Dermis microvascular lymphatic vessel endothelial cell (primary cell): ENCODE measurements around the gene TCFL5. TPM values are rescaled to one million over a fixed set of nuclear protein-coding genes. Genes with fewer than 3 reads are reported as not detected.

Experiments
- DNase-seq, 2 donors: peaks; one replicate each; pipeline versions ENCODE4 v3.0.0 to v3.0.0-alpha.2; 2010; ENCODE audit warnings: low read depth in 2 of 2
- total RNA-seq: library from RNA; depleted of rRNA; stranded (reverse); fragments of >200 nt; gene quantifications from 2 replicates; pipeline ENCODE4 v1.2.1, GENCODE V29; 2014

Gene TCFL5
- total RNA-seq, 1 donor from 2014 or later = 9.5 TPM

DNA sequence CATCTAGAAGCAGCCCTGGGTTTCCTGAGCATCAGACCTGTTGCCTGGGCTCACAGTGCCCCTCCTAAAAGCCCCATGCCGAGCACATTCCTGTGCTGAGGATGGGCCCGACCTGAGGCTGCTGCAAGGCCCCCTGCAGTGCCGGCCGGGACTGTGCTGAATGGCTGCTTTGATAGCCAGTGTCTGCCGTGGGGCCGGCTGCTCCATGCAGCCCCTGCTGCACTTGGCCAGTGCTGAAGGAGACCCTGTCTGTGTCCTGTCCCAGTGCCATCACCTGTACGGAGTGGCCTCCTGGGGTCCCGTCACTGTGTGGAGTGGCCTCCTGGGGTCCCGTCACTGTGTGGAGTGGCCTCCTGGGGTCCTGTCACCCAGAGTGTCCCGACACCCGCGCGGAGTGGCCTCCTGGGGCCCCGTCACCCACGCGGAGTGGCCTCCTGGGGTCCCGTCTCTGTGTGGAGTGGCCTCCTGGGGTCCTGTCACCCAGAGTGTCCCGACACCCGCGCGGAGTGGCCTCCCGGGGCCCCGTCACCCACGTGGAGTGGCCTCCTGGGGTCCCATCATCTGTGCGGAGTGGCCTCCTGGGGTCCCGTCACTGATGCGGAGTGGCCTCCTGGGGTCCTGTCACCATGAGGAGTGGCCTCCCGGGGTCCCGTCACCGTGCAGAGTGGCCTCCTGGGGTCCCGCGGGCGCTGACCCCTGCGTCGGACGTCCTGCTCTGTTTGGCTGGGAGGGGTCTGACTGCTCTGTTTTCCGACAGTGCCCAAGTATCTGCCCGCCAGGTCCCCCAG is 37.7 kb downstream of the TCFL5 start:
- no peak for DNase-seq

DNA sequence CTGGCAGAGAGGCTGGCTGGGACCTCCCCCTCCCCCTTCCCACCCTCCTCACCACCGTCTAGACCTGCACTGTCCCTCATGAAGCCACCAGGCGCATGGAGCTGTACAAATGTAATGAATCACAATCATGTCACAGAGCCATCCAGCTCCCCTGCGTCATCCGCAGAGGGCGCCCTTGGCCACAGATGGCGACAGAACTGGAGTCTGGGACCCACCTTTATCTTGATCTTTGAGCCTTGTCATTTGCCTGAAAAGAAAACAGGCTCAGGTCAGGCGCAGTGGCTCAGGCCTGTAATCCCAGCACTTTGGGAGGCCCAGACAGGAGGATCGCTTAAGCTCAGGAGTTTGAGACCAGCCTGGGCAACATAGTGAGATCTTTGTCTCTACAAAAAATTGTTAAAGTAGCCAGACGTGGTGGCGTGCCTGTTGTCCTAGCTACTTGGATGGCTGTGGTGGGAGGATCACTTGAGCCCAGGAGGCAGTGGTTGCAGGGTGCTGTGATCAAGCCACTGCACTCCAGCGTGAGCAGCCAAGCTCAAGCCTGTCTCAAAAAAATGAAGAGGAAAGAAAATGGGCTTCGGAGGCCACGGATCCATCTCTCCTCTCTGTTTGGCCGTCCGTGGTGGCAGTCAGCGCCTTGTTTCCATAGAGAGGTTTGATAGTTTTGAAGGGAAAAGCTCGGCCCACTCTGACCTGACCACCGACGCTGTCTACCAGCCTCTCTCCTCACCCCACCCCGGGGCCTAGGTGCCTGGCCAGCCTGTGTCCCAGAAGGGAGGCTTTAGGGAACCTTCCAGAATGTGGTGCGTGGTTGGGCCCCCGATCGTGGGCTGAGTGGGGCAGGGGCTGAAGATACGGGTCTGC is 38.6 kb downstream of the TCFL5 start:
- peak; percentile 45 to 56 for DNase-seq

DNA sequence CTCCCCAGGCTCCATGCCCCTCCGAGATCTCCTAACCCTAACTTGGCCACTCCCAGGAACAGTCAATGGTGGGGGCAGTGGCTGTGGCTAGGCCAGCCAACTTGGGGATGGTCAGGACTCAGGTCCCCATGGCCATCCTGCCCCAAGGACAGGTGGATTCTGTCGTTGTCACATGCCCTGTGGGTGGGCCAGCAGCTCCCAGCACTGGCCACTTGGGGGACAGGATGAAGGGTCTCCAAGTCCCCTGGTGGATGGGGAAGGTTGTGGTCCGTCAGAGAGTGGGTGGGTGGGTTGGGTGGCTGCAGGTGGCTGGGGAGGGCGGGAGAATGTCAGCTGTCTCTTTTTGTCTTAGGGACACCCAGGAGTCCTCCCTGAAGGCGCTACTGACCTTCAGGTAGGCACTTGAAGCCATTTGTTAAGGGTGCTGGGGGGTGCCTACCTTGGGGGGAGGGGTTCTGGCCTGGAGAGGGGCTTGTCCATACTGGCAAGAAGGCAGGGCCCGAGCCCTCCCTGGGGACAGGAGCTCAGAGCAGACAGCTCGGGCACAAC is 39.3 kb downstream of the TCFL5 start:
- no peak for DNase-seq

DNA sequence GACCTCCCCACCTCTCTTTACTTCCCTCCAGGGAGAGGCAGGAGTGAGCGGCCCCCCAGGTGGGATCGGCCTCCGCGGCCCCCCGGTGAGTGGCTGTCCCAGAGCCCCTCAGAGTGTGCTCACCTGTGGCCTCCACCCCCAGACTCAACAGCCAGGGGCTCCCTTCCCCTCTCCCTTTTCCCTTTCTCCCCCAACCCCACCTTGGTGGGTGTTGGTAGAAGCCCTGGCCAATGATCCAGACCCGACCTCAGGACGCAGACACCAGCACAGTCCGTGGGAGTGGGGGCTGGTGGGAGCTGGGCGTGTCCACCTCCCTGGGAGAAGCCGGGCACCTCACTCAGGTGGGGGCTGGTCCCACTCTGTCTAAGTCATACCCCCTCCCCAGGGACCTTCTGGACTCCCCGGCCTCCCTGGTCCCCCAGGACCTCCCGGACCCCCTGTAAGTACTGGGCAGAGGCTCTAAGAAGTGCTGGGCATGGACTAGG is 39.9 kb downstream of the TCFL5 start:
- no peak for DNase-seq

DNA sequence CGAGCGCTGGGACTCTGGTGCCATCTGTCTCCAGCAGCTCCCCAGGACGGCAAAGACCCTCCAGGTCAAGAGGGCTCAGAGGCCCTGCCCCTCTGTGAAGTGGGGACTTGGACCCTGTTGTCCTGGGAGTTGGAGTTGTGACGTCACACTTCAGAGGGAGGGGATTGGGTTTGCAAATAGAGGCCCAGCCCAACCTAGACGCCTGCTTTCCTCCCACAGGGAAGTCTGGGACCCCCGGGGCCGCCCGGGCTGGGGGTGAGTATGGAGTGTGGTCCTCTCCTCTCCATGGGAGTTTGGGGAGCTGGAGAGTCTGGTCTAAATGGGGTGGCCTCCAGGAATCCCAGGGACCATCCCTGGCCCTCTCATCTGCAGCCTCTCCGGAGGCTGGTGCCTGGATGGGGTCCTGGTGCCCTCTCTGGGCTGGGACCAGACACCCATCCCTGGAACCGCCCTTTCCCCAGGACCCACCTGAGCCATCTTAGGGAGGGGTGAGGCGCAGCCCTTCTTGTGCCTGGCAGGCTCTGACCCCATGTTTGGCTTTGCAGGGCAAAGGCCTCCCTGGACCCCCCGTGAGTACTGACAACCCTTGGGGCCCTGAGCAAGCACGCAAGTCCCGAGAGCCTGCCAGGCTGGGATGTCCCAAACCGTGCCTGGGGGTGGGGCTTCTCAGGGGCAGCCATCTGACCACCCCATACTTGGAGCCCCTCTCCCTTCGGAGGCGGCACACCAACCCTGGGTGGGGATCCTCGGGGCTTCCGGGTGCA is 40.5 kb downstream of the TCFL5 start:
- DNase-seq = no peak

DNA sequence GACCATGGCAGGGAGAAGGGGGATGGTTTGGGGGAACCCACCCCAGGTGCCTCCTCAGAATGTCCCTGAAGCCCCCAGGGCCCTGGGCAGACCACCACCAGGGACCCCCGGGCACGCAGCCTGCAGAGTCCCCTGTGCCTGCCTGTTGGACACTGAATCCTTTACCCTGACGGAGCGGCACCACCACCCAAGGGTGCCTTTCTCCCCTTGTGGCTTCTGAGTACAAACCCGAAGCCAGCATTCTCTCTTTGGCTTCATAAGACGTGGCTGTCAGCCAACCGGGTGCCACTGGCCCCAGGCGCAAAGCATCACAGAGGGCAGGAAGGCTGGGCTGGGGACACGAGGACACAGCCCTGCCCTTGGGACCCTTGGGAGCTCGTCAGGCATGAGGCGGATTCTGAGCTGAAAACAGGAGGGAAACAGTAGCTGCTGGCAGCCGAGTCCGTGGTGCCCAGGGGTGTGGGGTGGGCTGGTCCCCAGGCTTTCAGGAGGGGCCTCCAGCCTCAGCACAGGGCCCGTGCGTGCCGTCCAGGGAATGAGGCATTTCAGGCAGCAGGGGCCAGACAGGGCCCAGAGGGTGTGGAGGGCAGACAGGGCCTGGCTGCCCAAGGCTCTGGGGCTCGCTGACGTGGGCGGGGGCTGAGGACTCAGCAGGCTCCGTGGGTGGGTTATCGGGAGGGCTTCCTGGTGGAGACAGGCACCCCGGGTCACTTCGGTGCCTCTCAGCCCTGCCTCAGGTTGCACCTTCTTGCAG is 41.2 kb downstream of the TCFL5 start:
- DNase-seq = no peak

DNA sequence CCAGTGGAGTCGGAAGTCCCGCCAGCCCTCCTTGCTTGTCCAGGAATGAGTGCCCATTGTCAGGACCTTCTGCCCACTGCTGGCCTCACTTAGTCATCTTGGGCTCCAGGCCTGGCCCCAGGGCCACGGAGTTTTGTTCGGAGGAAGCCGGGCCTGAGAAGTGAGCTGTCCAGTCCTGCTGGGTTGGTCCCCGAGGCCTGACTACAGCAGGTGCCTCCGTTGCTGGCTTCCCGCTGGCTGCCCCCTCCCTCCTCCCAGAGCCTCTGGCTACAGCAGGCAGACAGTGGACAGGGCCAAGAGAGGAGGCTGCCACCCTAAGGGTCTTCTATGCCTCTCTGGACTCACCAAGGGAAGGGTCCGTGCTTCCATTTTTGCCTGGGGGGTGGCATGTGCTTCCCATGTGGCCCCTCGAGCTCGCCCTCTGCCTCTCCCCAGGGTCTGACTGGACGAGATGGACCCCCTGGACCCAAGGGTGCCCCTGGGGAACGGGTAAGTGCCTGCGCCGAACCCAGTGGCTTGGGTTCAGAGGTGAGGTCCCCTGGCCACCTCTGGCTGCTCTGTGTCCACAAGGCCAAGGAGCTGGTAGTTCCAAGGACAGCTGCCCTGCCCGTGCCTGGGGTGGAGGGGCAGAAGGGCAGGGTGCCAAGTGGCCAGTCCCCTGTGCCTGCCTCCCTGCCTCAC is 42.0 kb downstream of the TCFL5 start:
- peak in 1 of 2 donors; percentile 57 for DNase-seq

DNA sequence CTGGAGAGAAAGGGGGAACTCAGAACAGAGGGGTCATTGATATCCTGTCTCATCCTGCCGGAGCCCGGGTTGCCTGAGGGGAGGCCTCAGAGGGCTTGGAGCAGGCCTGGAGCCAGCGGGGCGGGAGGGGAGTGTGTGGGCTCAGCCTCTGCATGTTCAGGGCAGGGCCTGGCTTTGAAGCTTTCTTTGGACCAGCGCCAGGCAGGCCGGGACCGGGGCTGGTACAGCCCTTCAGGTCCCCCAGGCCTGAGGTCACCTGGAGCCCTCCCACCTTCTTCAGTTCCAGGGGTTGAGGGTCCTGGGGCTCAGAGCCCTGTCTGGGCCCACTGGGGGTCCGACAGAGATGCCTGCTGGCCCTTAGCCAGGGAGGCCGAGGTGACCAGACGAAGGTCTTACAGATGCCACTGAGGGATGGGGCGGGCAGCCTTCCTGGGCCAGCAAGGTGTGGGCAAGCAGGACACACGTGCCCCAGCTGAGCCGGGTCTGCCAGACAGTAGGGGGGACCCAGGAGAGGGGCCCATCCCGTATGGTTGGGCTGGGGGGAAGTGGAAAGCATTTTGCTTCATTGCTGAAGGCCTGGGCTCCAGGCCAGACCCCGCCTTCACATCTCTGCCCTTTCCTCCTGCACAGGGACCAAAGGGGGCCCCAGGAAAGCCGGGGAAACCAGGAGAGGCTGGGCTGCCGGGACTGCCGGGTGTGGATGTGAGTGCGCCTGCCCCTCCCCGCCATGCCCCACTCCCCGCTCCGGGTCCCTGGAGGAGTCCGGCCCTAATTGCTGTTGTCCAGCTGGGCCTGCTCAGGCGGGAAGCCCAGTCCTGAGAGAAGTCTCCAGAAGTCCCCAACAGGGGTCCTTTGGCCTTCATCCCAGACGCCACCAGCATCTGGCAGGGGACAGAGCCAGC is 42.8 kb downstream of the TCFL5 start:
- DNase-seq = peak in 1 of 2 donors; percentile 53

DNA sequence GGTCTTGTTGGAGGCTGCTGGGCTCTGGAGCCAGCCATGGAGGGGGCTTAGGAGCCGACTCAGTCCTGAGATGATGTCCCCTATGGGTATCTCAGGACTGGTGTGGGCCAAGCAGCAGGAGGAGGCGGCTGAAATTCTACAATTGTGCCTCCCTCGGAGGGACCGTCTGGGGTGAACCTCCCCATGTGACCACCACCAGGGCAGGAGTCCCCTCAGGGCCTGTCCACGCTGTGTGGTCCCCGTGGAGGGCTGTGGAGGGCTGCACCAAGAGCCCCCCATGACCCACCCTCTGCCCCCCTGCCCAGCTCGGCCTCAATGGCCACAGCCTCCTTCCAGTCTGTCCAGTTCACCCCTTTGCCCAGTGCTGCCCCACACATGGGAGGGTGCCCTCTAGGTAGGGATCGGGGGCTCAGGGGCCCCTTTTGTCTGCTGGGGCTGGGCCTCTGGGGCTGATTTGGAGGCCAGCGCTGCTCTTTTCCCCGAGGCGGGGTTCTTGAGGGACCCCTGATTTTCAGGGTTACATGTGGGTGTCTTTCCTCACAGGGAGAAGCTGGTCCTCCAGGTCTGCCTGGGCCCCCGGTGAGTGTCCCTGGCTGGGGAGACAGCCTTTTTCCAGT is 43.5 kb downstream of the TCFL5 start:
- no peak for DNase-seq

DNA sequence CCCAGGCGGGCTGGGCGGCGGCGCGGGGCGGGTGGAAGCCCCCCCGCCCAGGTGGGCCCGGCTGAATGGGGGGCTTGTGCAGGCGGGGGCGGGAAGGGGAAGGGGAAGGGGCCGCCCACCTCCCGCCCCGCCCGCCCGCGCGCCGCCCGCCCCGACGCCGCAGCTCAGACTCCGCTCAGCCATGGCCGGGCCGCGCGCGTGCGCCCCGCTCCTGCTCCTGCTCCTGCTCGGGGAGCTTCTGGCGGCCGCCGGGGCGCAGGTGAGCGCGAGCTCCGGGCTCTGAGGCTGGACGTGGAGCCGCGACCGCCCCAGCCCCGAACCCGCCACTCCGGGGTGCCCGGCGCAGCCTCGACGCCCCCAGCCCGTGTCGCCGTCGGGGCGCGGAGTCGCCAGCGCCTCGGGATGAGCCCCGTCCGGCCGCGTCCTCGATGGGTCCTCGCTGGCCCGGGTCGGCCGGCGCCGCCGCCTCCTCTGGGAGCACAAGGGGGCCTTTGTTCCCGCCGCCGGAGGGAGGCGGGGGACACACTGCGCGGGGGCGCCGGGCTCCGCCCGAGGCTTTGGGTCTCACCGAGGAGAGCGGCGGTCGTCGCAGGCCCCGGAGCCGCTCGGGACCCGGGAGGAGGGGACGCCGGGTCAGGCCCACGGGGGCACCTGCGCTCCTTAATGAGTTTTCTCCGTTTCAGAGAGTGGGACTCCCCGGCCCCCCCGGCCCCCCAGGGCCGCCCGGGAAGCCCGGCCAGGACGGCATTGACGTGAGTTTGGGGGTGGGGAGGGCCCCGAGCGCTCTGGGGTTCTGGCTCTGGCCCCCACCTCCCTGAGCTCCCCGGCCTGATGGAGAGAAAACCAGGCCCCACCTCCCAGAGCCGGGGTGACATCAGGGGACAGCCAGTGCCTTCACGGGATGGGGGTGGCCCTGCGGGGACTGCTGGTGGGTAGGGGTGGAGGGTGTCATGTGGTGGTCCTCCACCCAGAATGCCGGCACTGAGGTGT is 44.4 kb downstream of the TCFL5 start, which contains the start of gene COL9A3:
Gene COL9A3, plus strand, starts transcription at position 167 of the 990 bp plus-strand sequence. Its CDS starts 15 bp downstream, at position 182.
- DNase-seq = no peak

DNA sequence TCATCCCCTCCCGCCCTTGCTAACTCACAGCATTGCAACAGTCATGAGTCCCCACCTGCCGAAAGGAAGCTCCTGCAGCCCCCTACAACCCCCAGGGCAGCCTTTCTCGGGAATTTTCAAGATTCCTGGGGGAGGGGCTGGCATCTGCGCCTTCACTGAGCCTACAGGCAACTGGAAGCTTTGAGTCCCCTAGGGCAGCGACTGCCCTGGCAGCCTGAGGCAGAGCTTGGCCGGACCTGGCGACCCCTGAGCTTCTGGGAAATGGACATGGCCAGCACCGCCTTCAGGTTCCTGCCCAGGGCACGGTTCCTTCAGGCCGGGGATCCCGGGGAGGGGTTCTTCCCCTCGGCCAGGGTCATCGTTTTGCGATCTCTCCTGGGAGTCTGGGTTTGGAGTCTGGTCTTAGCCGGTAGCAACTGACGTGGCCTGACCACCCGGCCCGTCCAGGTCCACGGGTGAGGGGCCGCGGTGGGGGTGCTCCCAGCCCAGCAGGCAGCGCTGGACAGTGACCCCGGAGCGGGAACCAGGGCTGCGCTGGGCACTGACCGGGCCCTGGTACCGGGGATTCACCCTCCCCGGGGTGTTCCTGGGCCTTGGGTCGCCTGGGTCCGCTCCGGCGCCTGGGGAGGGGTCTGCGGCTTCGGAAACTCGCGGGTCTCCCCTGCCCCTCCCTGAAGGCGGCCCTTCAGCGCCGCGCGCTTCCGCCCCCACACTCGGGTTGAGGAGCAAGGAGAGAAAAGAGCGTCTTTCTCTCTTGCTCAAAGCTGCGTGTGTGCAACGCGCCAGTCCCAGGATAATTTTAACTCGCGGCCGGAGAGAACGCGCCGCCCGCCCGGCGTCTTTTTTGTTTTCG is 45.4 kb downstream of the TCFL5 start:
- no peak for DNase-seq

DNA sequence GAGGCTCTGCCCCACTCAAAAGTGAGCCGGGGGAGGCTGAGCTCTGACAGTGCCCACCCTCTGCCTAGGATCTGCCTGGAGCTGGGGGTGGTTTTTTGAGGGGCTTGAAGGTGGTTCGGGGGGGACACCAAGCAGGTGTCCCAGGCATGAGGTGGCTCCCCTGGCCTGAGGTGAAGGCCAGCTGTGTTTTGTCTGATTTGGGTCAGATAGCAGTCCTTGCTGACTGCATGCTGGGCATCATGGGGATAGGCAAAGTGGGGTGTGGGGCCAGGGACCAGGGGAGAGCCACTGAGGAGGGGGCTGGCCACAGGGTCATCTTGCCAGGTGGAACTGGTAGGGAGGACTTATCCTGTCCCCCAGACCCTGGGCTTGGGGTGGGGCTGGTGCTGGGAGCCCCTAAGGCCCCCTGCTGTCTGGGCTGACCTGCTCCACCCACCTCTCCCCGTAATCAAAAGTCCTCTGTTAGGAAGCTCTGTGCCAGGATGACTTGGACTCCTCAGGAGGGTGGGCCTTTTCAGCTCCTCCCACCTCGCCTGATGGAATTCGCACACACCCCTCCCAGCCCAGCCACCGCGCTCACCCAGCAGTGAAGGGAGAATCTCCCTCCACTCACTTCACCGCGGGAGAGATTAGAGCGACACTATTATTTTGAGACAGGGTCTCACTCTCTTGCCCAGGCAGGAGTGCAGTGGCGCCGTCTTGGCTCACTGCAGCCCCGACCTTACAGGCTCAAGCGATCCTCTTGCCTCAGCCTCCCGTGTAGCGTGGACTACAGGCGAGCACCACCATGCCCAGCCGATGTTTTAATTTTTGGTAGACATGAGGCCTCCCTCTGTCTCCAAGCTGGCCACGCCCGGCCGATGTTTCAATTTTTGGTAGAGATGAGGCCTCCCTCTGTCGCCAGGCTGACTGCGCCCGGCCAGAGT is 46.3 kb downstream of the TCFL5 start:
- no peak for DNase-seq

DNA sequence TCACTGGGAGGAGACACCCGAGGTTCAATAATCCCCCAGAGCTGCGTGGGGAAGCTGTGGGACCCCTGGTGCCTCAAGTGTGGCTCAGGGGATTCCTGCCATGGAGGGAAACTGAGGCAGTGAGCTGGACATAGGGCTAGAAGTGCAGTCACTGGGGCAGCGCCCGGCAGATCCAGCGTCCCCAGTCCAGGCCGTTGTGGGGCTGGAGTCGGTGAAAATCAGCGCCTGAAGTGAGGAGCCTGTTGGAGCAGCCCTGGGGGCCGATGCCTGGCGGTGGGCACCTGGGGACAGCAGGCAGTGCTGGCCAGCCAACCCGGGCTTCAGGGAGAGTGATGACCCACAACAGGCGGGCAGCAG is 46.9 kb downstream of the TCFL5 start:
- no peak for DNase-seq

DNA sequence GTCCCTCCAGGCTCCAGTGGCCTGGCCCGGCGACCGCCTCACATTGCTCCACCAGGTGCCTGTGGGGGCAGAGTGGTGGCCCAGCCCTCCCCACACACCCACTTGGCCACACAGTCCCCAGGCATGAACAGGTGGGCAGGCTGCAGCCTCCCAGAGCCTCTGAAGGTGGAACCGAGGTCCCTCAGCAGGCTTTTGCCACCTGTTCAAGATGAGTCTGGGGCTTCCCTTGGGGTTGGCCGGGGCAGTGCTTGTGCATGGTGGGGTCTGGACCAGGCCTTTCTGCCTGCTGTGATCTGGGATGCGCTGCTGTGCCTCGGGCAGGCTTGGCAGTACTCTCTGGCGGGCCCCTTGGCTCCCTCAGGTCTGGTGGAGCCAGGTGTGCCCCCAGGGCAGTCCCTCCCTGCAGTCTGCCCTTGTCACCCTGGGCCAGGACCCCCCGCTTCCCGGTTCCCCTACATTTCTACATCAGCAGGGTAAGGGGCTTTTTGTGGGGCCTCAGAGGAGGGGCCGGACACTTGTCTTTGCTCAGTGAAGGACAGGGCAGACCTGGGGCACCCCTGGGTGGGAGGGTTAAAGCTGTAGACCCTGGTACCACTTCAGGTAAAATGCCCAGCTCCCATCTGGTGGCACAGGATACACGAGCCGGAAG is 47.4 kb downstream of the TCFL5 start:
- no peak for DNase-seq

DNA sequence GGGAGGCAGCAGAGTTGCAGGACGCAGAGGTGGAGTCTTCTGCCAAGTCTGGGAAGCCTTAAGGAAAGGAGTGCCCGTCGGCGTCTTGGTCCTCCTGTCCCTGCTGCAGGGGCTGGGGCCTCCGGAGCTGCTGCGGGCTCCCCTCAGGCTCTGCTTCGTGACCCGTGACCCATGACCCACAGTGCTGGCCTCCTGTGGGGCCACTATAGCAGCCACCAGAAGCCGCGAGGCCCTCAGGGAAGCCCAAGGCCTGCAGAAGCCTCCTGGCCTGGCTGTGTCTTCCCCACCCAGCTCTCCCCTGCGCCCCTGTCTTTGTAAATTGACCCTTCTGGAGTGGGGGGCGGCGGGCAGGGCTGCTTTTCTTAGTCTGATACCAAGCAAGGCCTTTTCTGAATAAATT is 48.0 kb downstream of the TCFL5 start:
- no peak for DNase-seq
